ENCODE data around the gene CCDC34. TPM values are rescaled to one million over a fixed set of nuclear protein-coding genes. Genes with fewer than 3 reads are reported as not detected.

The CCDC34 gene
- total and polyA plus RNA-seq, 2 of the 8 experiments (the other 6 are each of a cell fraction or from before 2014, with no cell fraction given), result 7.7 to 24.3 TPM

DNA sequence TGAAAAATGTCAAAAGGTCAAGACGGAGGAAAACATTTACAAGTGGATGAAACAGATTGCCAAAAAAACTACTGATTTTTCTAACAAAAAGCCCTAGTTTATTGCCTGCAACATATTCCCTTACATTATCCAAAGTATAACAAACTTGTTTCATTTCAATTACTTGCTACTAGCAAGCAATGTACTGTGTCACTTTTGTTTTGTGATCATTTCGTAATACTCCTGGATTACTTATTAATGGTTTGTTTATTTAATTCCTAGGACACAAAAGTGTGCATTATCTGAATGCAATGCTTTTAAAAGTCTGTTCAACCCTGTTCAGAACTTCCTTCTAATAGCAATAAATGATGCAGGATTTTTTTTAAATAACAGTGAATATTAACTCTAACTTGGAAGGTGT lies 50.9 kb downstream of the CCDC34 start:
- no peak for FAIRE-seq
- 98% methylated on average over 2 of the region's 2 CpGs; no CpG with 5 or more reads in 1 of the 2 experiments for WGBS, 2 experiments (ENCODE audit: extremely low coverage in 1 of 2, insufficient coverage in 1 of 2, insufficient read length in 1 of 2, insufficient replicate concordance in 2 of 2, low coverage in 1 of 2, low lambda C conversion rate in 2 of 2, missing lambda C conversion rate in 1 of 2)

More for the DNA sequence above, 50.9 kb downstream of the CCDC34 start:
- no peak overlapping the region for H2AFZ ChIP-seq (ENCODE audit: low read length)
- H3K9ac ChIP-seq (replicated peaks in 1 of 4; ENCODE audit: extremely low read depth in 1 of 4, low read depth in 3 of 4, low read length in 3 of 4), result no peak overlapping the region
- no peaks in the 10 kb centered on the region for H3K36me3 ChIP-seq (ENCODE audit: control insufficient read depth in 2 of 4, insufficient read depth in 4 of 4, low read length in 3 of 4)
- ChIA-PET CTCF (ENCODE audit: partially characterized antibody) (interaction anchor here (0.7 to 1.8 kb wide), 3 partner anchors 14 to 106 kb away, joined by 3 to 7 read pairs (median 4); no protein-coding TSS in a partner anchor), POLR2A (ENCODE audit: partially characterized antibody) (no interaction called here)
- no peak overlapping the region for H3K4ac ChIP-seq (replicated peaks; ENCODE audit: insufficient read length, low read depth, low read length)
- DNase-seq (ENCODE audit: low read depth in 1 of 2, low spot score in 2 of 2), result no peak
- peaks cover 2% of the 10 kb centered on the region; the same call in 1 of the 2 replicates for H3K23me2 ChIP-seq (ENCODE audit: low read depth, low read length)
- H3K4me3 ChIP-seq (ENCODE audit: extremely low read depth in 1 of 4, insufficient read depth in 2 of 4, low read depth in 3 of 4, low read length in 4 of 4), result no peak overlapping the region
- H4K91ac ChIP-seq (replicated peaks; ENCODE audit: insufficient read length, low read length), result no peak overlapping the region
- peaks cover 0 to 1% (median 0%) of the 10 kb centered on the region in 4 experiments; a peak in 1 of 7 replicates for H3K27me3 ChIP-seq (replicated peaks in 1 of 4; ENCODE audit: control insufficient read depth in 3 of 4, extremely low read depth in 1 of 4, insufficient read depth in 3 of 4, low read length in 3 of 4)
- H3K79me1 ChIP-seq (ENCODE audit: low read depth, low read length), result no peaks in the 10 kb centered on the region
- no peaks in the 10 kb centered on the region for H3K4me1 ChIP-seq (replicated peaks in 1 of 4; ENCODE audit: control insufficient read depth in 3 of 4, insufficient read depth in 4 of 4, low read length in 3 of 4)
- no peak overlapping the region for H3K18ac ChIP-seq (ENCODE audit: extremely low read depth, low read length)
- H2BK5ac ChIP-seq (ENCODE audit: low read depth, low read length), result no peak overlapping the region
- no peak overlapping the region for H2BK15ac ChIP-seq (ENCODE audit: low read length)
- no peak overlapping the region for H3K23ac ChIP-seq (ENCODE audit: insufficient read length)
- no peak overlapping the region for H4K5ac ChIP-seq (ENCODE audit: insufficient read length, low read depth, low read length)
- no peak overlapping the region for H2BK120ac ChIP-seq (replicated peaks; ENCODE audit: low read depth, low read length)
- no peak overlapping the region for H3K14ac ChIP-seq (ENCODE audit: insufficient read length)
- no peak for TF ChIP-seq YY1 (IDR thresholded peaks at IDR 0.05; ENCODE audit: low read depth, low read length)
- TF ChIP-seq BRCA1 (IDR thresholded peaks at IDR 0.05; ENCODE audit: low read depth, low read length), result no peak
- TF ChIP-seq POLR2A (IDR thresholded peaks at IDR 0.05; ENCODE audit: control extremely low read depth in 1 of 2, low read depth in 2 of 2, low read length in 2 of 2), result no peak
- no peak overlapping the region for H3K27ac ChIP-seq (ENCODE audit: low read depth, low read length)
- H2BK12ac ChIP-seq (ENCODE audit: low read depth, low read length), result no peak overlapping the region
- H4K20me1 ChIP-seq (replicated peaks in 1 of 2; ENCODE audit: control insufficient read depth in 1 of 2, insufficient read depth in 2 of 2, low read length in 2 of 2), result no peaks in the 10 kb centered on the region
- H4K8ac ChIP-seq (ENCODE audit: extremely low read depth, insufficient read depth, low read length), result no peak overlapping the region
- H2AK5ac ChIP-seq (ENCODE audit: low read depth, low read length), result no peak overlapping the region
- no peaks in the 10 kb centered on the region for H3K9me3 ChIP-seq (ENCODE audit: insufficient read depth in 2 of 2, low read depth in 1 of 2, low read length in 1 of 2)
- H3K56ac ChIP-seq (replicated peaks; ENCODE audit: insufficient read length, low read depth, low read length), result no peak overlapping the region
- no peak overlapping the region for H3K4me2 ChIP-seq (ENCODE audit: insufficient read depth in 1 of 2, low read depth in 2 of 2, low read length in 2 of 2)
- no peak overlapping the region for H2BK20ac ChIP-seq (ENCODE audit: low read length)
- no peaks in the 10 kb centered on the region for H3K79me2 ChIP-seq (ENCODE audit: control insufficient read depth in 1 of 2, insufficient read depth in 2 of 2, low read length in 2 of 2)

Measured in H1 (cell line).